ENCODE results near the gene BCOR.

The BCOR gene

GRCh38 chrX:40083120-40083978 lies 14.4 kb downstream of the BCOR start:
- DNase-seq: no peak

DNA sequence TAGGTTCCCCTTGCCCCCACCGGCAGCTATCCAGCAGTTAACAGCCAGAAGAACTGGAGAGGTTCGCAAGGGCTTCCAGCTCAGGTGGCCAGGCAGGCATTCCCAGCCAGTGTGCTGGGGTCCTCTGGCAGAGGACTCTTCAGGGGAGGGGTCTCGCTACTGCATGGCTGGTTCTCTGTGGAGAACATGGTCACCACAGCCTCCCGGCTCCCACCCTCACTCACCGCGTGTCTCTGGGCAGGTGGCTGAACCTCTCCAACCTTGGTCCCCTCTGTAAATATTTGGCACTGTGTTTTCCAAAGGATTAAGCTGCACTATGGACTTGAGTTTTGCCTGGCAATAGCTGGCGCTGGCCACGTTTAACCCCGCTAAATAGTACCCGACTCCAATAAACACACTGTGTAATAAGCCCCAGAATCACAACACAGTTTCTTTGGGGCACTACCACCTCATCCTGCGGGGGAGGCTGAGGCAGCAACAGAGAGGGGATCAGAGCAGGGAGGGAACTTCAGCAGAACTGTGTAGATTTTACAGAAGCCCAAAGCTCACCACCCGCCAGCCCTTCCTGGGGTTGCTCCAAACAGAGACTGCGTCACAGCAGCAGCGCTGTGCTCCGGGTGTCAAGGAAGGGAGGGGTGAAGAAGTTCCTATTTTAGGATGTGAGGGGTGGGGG lies 15.2 kb downstream of the BCOR start:
- peak in 1 of 2 donors; percentile 50 for DNase-seq

DNA sequence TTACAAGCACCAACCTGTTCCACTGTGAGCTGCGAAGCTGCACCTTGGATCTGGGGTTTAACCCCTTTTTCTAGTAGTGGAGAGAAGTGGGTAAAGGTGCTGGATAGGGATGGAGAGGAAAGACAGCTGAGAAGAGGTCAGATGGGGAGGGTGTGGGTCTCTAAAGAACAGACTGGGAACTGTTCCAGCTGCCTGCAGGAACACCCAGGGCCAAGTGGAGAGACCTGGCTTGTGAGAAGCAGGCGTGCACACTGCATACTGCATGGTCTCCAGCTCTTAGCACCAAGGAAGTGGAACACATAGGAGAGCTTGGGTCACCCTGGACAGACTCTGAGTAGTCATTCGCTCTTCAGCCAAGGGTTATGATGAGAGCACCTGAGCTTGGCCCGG lies 16.1 kb downstream of the BCOR start:
- DNase-seq: no peak

- no peak for DNase-seq
Measured at GRCh38 chrX:40080894-40081678, 16.7 kb downstream of the BCOR start.

GRCh38 chrX:40079572-40079971 lies 18.2 kb downstream of the BCOR start:
- no peak for DNase-seq

GRCh38 chrX:40078489-40079227 lies 19.1 kb downstream of the BCOR start:
- no peak for DNase-seq

GRCh38 chrX:40077906-40078305 lies 19.9 kb downstream of the BCOR start:
- no peak for DNase-seq

DNA sequence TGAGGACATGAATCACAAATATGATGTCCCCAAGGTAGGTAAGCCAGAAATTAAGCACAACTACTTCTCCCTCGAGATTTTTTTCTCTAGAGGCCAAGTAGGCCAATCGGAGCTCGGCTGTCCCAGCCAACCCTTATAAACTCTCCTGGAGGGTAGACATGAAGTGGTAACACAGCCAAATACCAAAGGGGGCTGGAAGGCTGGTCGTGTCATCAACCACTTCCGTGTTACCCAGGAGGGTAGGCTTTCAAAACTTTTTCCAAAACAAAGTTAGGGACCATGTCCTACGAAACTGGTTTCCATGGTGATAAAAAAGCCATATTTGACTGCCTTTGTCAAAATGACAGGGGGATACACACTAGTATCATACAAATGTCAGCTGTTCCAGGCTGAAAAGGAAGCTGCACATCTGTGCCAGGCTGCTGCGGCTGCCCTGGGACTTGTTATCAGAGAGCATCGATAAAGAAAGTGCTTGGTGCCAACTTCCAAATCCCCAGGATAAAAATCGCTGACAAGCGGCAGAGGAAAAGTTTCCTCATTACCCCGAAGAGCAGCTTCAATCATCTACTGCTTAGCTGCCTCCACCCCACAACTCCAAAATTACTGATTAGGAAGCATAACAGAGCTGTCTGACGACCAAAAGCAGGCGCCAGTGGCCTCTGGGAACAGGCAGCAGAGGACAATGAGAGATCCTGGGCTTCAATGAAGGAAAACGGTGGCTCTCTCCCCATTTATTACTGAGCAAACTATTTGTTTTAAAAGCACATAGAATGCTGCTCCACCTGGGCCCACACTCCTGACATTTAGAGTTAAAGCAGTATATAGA lies 20.8 kb downstream of the BCOR start:
- no peak for DNase-seq

- DNase-seq: no peak
Measured at GRCh38 chrX:40074959-40075332, 22.8 kb downstream of the BCOR start.

DNA sequence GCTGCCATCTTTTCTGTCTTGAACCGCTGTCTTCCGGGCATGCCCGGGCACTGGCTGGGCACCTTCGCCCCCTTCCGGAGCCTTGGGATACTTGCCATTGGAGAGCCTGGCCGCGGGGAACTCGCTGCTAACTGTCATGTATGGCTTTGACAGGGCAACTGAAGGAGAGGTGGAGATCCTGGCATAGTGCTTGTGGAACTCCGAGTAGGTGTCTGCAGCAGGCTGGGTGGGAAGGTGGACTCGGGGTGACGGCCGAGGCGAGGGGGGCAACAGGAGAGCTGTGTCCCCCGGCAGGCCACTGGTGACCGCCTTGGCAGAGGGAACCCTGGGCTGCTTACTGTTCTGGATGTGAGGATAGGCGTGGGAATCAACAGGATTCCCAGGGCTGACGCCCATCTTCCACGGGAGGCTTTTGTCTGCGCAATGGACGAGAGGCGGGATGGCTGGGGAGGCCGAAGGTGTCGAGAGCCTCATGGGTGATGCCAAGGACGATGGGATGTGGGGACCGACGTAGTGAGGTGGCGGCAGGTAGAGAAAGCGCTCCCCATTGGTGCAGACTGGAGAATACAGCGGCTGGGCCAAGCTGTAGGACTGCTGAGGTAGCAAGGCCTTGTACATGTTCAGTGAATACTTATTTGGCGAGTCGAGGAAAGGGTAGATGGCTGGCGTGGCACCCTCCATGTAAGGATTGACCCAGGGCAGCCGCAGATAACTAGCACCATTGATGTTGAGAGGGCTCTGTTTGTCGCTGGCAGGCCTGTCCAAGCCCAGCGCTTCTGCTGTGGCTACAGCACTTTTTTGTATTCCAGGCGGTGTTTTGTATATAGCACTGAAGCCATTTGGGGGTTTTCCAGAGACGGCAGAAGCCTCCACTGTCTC lies 23.4 kb downstream of the BCOR start:
- DNase-seq: no peak

DNA sequence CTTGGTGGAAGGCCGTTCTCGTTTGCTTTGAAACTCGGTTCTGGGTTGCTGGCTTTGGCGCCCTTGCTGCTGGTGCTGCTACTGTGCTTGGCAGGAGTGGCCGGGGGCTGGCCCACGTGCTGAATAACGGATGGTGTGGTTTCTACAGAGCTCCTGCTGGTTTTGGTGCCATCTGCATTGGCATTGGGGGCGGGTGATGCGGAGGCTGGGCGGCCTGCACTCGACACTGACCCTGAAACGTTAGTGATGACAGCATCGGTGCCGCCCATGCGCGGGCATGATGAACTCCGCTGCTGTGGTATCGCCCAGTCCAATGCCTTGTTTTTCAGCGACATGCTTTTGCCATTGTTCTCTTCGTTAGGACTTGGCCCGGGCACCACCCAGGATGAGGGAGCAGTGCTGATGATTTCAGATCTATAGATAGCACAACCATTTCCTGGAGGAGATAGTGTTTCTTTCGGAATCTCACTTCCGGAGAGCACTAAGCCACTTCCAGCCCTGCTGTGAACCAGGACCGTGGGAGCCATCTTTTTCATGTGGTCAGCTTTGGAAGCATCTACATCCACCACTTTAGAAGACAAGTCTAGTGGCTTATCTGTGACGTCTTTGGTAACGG lies 24.2 kb downstream of the BCOR start:
- DNase-seq: no peak

GRCh38 chrX:40072246-40072645 lies 25.5 kb downstream of the BCOR start:
- DNase-seq: no peak

DNA sequence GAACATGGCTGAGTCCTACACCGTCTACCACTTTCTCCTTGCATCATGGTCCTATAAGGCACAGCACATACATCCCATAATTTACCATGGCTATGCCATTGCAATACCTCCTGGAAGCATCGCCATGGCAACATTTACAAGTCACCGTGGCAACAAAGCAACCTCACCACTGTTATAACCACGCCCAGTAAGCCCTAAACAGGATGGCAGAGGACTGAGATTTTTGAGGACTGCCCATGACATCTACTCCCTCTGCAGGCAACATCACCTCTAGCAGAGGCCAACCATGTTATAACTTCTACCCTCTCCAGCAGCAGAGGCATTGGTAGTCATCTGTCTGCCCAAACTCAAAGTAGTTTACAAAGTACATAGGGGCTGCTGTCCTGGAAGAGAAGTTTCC lies 29.7 kb downstream of the BCOR start:
- DNase-seq: peak; percentile 42 to 48

- no peak for DNase-seq
Measured at GRCh38 chrX:40066700-40067099, 31.1 kb downstream of the BCOR start.

GRCh38 chrX:40065296-40066046 lies 32.3 kb downstream of the BCOR start:
- DNase-seq: no peak

GRCh38 chrX:40064055-40064597 lies 33.6 kb downstream of the BCOR start:
- DNase-seq: no peak

DNA sequence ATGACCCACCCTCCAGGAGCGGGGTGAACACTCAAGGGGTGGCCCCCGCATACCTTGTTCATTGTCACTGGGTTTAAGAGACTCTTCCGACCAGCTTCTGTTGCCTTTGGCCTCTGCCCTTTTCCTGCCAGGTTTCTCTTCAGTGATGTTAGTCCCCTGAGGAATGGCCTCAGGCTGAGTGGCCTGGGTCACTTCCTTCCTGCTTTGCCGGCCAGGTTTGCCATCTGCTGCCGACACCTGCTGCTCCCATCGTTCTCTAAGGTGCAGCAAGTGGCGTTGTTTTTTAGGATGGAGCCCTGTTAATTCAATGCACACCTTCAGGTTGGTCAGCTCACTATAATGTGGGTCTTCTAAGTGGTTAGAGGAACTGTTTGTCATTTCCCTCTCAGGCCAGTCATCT lies 34.2 kb downstream of the BCOR start:
- no peak for DNase-seq

- no peak for DNase-seq
Measured at GRCh38 chrX:40062525-40063155, 35.1 kb downstream of the BCOR start.

Measured in CD4-positive, alpha-beta T cell treated with Interleukin-4 for 1 hour (primary cell).